CD14-positive monocyte (primary cell): ENCODE data around the gene RSAD2. TPM values are rescaled to one million over a fixed set of nuclear protein-coding genes. Genes with fewer than 3 reads are reported as not detected.

Source experiments
- DNase-seq, 3 donors: peaks; one replicate each; pipeline ENCODE4 v3.0.0-alpha.2; 2011 to 2022
- H2AFZ ChIP-seq: 2 replicates; pipeline ENCODE4 v1.6.0; 2012; ENCODE audit warnings: mild to moderate bottlenecking, low read depth, low read length, inconsistent platforms; ENCODE audit not compliant: insufficient read depth, poor library complexity, severe bottlenecking
- H3K27ac ChIP-seq, 2 donors: 1 replicate in 1 of 2; 2 replicates in 1 of 2; pipeline ENCODE4 v1.5.1; 2012 to 2013; ENCODE audit warnings: low read length in 2 of 2, control low read depth in 1 of 2, inconsistent platforms in 1 of 2, low read depth in 1 of 2, mild to moderate bottlenecking in 1 of 2
- H3K27me3 ChIP-seq, 2 donors: one replicate each; pipeline versions ENCODE4 v1.6.0 to v1.6.1; 2011 to 2013; ENCODE audit warnings: low read length in 2 of 2; ENCODE audit not compliant: control insufficient read depth in 2 of 2, insufficient read depth in 2 of 2
- H3K36me3 ChIP-seq, 2 donors: replicated peaks in 1 of 2; 1 replicate in 1 of 2; 2 replicates in 1 of 2; pipeline versions ENCODE4 v1.5.1 to v1.6.1; 2012 to 2013; ENCODE audit warnings: low read length in 2 of 2, control low read depth in 1 of 2, inconsistent platforms in 1 of 2, mild to moderate bottlenecking in 1 of 2; ENCODE audit not compliant: insufficient read depth in 2 of 2, control insufficient read depth in 1 of 2
- H3K4me1 ChIP-seq, 2 donors: 1 replicate in 1 of 2; 2 replicates in 1 of 2; pipeline versions ENCODE4 v1.5.1 to v1.6.1; 2012 to 2013; ENCODE audit warnings: low read length in 2 of 2, control low read depth in 1 of 2, inconsistent platforms in 1 of 2, mild to moderate bottlenecking in 1 of 2, moderate library complexity in 1 of 2; ENCODE audit not compliant: insufficient read depth in 2 of 2, control insufficient read depth in 1 of 2
- H3K4me2 ChIP-seq: replicated peaks from 2 replicates; pipeline ENCODE3; 2012; ENCODE audit warnings: low read length, moderate library complexity, mild to moderate bottlenecking; ENCODE audit not compliant: poor library complexity, severe bottlenecking; ENCODE audit errors: extremely low read depth
- H3K4me3 ChIP-seq, 3 experiments: fragments of 200-600 bp in 1 of 3; sonication (generic) in 1 of 3; replicated peaks in 1 of 3; 1 replicate in 2 of 3; 2 replicates in 1 of 3; pipeline ENCODE4 v1.5.1; 2011 to 2013; ENCODE audit warnings: low read length in 3 of 3, mild to moderate bottlenecking in 3 of 3, control low read depth in 2 of 3, low read depth in 2 of 3, inconsistent platforms in 1 of 3, moderate library complexity in 1 of 3
- H3K79me2 ChIP-seq: 2 replicates; pipeline ENCODE4 v1.6.0; 2012; ENCODE audit warnings: mild to moderate bottlenecking, control low read depth, inconsistent platforms, low read length, moderate library complexity; ENCODE audit not compliant: insufficient read depth
- H3K9ac ChIP-seq: 2 replicates; pipeline ENCODE4 v1.6.0; 2017; ENCODE audit warnings: low read length, mild to moderate bottlenecking; ENCODE audit not compliant: insufficient read depth, poor library complexity, severe bottlenecking
- H3K9me3 ChIP-seq, 2 donors: replicated peaks in 1 of 2; 1 replicate in 1 of 2; 2 replicates in 1 of 2; pipeline versions ENCODE4 v1.5.1 to v1.6.1; 2012 to 2013; ENCODE audit warnings: low read length in 2 of 2, control low read depth in 1 of 2; ENCODE audit not compliant: control insufficient read depth in 1 of 2, insufficient read depth in 1 of 2
- H4K20me1 ChIP-seq: 2 replicates; pipeline ENCODE4 v1.6.0; 2012; ENCODE audit warnings: mild to moderate bottlenecking, low read length, control low read depth, moderate library complexity; ENCODE audit not compliant: insufficient read depth
- H3K27ac Mint-ChIP-seq, 7 donors: one replicate each; pipeline ENCODE4 v1.8.0; 2020; ENCODE audit warnings: mild to moderate bottlenecking in 7 of 7, mixed read lengths in 7 of 7, moderate library complexity in 6 of 7, inconsistent platforms in 2 of 7
- H3K27me3 Mint-ChIP-seq, 3 donors: one replicate each; pipeline ENCODE4 v1.8.0; 2021 to 2022; ENCODE audit warnings: low read depth in 3 of 3, mild to moderate bottlenecking in 3 of 3, mixed read lengths in 3 of 3, moderate library complexity in 3 of 3, inconsistent platforms in 1 of 3
- H3K36me3 Mint-ChIP-seq, 2 donors: one replicate each; pipeline ENCODE4 v1.8.0; 2020; ENCODE audit warnings: mixed read lengths in 2 of 2, inconsistent platforms in 1 of 2, mild to moderate bottlenecking in 1 of 2
- H3K4me1 Mint-ChIP-seq: one replicate; pipeline ENCODE4 v1.8.0; 2020; ENCODE audit warnings: mild to moderate bottlenecking, mixed read lengths
- H3K4me3 Mint-ChIP-seq, 2 donors: one replicate each; pipeline ENCODE4 v1.8.0; 2020; ENCODE audit warnings: mild to moderate bottlenecking in 2 of 2, mixed read lengths in 2 of 2, moderate library complexity in 1 of 2
- H3K9me3 Mint-ChIP-seq, 7 donors: one replicate each; pipeline ENCODE4 v1.8.0; 2020 to 2022; ENCODE audit warnings: mixed read lengths in 7 of 7, mild to moderate bottlenecking in 6 of 7, moderate library complexity in 6 of 7, inconsistent platforms in 2 of 7
- WGBS: methylation state at CpG from one replicate; pipeline ENCODE4 v1.1.5; 2013; ENCODE audit warnings: missing lambda C conversion rate; ENCODE audit not compliant: insufficient coverage; 5-methylcytosine and 5-hydroxymethylcytosine counted together
- intact Hi-C, 2 donors: fragments of 100-400 bp; cut with micrococcal nuclease; formaldehyde crosslinking; loops; one replicate each; pipeline versions ENCODE4 v1.15.0 to v1.15.1; 2023
- polyA plus RNA-seq, 3 donors: library from polyadenylated mRNA; depleted of rRNA in 1 of 3; unstranded in 2 of 3; stranded (reverse) in 1 of 3; fragments of 300-500 nt in 2 of 3; fragments of >200 nt in 1 of 3; fragmentation: Illumina TruSeq in 2 of 3; gene quantifications; 1 replicate in 2 of 3; 2 replicates in 1 of 3; pipeline ENCODE4 v1.2.3, GENCODE V29; 2012 to 2021
- TF ChIP-seq, protein P1 (sequence below): fragments of 200-600 bp; IDR thresholded peaks from one replicate; pipeline ENCODE4 v1.8.0; 2022; ENCODE audit warnings: antibody characterized with exemption, mild to moderate bottlenecking

The RSAD2 gene
- polyA plus RNA-seq, 3 donors = 6.0 to 12.6 (median 10.3) TPM

GRCh38 chr2:6943523-6943922 lies 65.9 kb downstream of the RSAD2 start:
- Histone ChIP-seq H3K4me1 (peaks cover 12 to 14% of the 10 kb centered on the region in 2 donors), H3K9me3 (no peaks in the 10 kb centered on the region), H3K4me2 (no peak overlapping the region), H4K20me1 (no peaks in the 10 kb centered on the region), H2AFZ (no peak overlapping the region), H3K27me3 (no peaks in the 10 kb centered on the region), H3K36me3 (peaks cover 0 to 5% of the 10 kb centered on the region in 2 donors), H3K27ac (no peak overlapping the region), H3K4me3 (no peak overlapping the region), H3K79me2 (peaks cover 5% of the 10 kb centered on the region), H3K9ac (no peak overlapping the region)
- 97% methylated on average over 6 of the region's 6 CpGs for WGBS
- Mint-ChIP-seq H3K9me3 (peaks cover 0 to 1% (median 0%) of the 10 kb centered on the region in 7 donors), H3K36me3 (peaks cover 27 to 29% of the 10 kb centered on the region in 2 donors), H3K4me1 (peaks cover 23% of the 10 kb centered on the region), H3K27me3 (no peaks in the 10 kb centered on the region), H3K4me3 (no peak overlapping the region), H3K27ac (no peak overlapping the region)
- TF ChIP-seq, protein P1, sequence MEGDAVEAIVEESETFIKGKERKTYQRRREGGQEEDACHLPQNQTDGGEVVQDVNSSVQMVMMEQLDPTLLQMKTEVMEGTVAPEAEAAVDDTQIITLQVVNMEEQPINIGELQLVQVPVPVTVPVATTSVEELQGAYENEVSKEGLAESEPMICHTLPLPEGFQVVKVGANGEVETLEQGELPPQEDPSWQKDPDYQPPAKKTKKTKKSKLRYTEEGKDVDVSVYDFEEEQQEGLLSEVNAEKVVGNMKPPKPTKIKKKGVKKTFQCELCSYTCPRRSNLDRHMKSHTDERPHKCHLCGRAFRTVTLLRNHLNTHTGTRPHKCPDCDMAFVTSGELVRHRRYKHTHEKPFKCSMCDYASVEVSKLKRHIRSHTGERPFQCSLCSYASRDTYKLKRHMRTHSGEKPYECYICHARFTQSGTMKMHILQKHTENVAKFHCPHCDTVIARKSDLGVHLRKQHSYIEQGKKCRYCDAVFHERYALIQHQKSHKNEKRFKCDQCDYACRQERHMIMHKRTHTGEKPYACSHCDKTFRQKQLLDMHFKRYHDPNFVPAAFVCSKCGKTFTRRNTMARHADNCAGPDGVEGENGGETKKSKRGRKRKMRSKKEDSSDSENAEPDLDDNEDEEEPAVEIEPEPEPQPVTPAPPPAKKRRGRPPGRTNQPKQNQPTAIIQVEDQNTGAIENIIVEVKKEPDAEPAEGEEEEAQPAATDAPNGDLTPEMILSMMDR = no peak
- intact Hi-C loops = no loop called here
- no peak for DNase-seq

- H3K4me1 Mint-ChIP-seq = peaks cover 23% of the 10 kb centered on the region
- peaks cover 0 to 1% (median 0%) of the 10 kb centered on the region in 7 donors for H3K9me3 Mint-ChIP-seq
- H3K4me3 Mint-ChIP-seq = no peak overlapping the region
These were observed 66.4 kb downstream of the RSAD2 start for GRCh38 chr2:6943971-6944370.

More at GRCh38 chr2:6943971-6944370, 66.4 kb downstream of the RSAD2 start:
- Histone ChIP-seq H3K27ac (no peak overlapping the region), H3K4me1 (peaks cover 12 to 14% of the 10 kb centered on the region in 2 donors), H3K9ac (no peak overlapping the region), H3K79me2 (peaks cover under 1% of the 10 kb centered on the region), H3K4me3 (no peak overlapping the region), H3K4me2 (no peak overlapping the region), H4K20me1 (no peaks in the 10 kb centered on the region), H2AFZ (no peak overlapping the region), H3K27me3 (no peaks in the 10 kb centered on the region), H3K9me3 (no peaks in the 10 kb centered on the region), H3K36me3 (peaks cover 0 to 5% of the 10 kb centered on the region in 2 donors)
- TF ChIP-seq, protein P1 = no peak
- intact Hi-C loops = no loop called here
- H3K36me3 Mint-ChIP-seq = peaks cover 27 to 32% of the 10 kb centered on the region in 2 donors
- H3K27ac Mint-ChIP-seq = peak overlapping the region in 1 of 7 donors; percentile 1
- WGBS = 94% methylated on average over 5 of the region's 8 CpGs
- no peak for DNase-seq
- H3K27me3 Mint-ChIP-seq = no peaks in the 10 kb centered on the region
